GM18861 (cell line): ENCODE measurements around the gene IHH.

Experiments used
- ATAC-seq: cut with Tn5 transposase; IDR thresholded peaks from one replicate; pipeline ENCODE4 v1.9.1; 2021; ENCODE audit not compliant: unreplicated experiment

Gene IHH

DNA sequence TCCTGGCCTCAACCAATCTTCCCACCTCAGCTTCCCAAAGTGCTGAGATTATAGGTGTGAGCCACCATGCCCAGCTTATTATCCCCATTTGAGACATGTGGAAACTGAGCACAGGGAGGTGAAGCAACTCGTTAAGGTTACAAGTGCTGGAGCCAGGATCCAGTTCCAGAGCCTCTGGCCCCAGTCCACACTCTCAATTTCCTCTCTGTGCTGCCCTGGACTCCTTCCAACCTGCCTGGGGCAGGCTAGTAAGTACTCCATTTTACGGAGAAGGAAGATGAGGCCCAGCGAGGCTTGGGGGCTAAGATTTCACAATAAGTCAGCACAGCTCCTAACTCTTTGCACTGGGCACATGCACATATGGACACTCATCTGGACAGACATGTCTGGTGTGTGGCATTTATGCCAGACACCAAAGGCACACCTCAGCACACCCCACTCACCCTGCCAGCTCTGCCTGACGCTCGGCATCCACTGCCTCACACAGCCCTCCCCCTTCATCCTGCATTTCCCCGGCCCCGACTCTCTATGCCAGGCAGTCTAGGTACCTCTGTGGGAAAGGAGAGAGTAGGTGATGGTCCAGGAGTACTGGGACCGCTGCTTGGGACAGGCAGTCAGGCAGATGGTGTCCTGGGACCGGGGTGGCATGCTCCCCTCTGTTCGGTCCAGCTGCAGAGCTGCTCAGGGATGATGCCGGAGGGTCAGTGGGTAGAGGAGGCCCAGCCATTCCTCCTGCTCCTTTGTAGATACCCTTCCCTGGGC lies 39.9 kb downstream of the IHH start:
- ATAC-seq, result no peak

DNA sequence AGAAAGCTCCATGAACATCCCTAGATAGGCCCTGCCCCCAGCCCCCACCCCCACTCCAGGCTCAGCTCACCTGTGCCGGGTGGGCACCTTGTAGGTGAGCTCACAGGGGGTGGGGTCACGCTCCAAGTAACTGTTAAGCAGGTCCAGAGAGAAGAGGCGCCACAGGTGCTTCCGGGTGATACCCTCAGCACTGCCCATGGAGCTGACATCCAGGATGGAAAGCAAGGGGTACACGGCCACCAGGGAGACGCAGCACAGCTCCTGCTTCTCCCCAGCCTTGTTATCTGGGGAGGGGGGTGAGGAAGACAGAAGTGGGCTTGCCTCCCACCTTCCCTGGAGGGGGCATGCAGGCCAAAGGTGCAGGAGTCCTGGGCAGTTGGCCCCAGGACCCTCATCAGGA lies 41.3 kb downstream of the IHH start:
- ATAC-seq, result no peak

DNA sequence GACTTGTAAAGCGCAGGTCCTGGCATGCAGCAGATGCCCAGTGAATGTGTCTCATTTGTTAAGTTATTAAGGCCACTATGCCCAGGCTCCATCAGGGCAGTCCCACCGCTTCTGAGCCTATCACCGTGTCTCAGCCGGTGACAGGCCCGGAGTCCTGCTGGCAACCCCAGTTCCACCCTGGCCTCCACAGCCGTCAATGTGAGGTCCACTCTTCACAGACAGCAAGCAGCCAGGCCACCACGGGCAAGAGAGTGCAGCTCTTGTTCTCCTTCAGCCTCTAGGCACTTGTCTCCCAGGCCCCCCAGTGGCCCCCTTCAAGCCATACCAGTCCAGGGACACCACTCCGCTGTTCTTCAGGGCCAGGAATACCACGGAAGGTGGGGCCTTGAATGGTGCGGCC lies 42.0 kb downstream of the IHH start:
- ATAC-seq, result no peak

DNA sequence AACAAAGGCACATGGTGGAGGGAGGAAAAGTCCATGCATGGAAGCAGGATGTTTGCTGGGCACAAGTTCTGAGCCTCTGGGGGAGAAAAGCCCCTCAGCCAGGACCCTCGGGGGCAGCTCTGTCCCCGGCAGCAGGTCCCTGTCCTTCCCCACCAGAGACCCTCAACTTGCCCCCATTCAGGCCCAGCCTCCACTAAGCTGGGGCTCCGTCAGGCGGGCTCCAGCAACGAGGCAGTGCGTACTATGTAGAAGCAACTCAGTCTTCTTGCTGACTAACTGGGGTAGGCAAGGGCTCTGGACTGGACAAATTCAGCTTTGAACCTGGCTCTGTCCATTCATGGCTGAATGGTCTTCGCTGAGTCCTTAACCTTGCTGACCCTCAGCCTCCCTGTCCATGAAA lies 42.4 kb downstream of the IHH start:
- no peak for ATAC-seq

DNA sequence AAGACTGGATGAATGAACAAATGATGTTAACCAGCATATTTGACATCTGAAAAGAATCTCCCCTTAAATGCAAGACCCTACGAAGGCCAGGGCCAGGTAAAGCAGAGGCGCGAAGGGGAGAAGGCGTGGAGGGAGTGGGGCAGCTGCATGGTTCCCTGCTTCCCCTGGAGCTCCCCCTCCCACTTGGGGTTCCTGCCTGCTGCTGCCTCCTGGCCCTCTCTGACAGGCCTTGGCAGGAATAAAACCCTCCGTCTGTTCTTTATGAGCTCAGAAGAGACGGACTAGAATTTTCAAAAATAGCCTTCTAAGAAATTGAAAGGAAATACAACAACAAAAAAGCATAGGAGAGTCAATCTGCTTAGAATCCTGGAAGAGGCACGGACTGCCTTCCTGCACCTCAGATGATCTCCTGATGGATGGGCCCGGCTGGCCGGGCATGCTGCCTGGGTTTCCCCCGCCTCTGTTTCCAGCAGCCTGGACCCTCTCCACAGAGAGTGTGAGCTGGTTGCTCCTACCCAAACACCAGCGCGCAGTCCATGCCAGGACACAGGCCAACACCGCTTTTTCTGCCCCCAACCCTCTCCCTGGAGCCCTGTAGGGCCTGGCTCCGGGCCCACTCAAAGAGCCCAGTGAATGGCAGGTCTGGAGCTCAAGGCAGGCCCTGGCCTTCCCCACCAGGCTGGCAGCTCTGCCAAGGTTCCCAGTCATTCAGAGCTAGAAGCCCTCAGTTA lies 43.4 kb downstream of the IHH start:
- no peak for ATAC-seq

DNA sequence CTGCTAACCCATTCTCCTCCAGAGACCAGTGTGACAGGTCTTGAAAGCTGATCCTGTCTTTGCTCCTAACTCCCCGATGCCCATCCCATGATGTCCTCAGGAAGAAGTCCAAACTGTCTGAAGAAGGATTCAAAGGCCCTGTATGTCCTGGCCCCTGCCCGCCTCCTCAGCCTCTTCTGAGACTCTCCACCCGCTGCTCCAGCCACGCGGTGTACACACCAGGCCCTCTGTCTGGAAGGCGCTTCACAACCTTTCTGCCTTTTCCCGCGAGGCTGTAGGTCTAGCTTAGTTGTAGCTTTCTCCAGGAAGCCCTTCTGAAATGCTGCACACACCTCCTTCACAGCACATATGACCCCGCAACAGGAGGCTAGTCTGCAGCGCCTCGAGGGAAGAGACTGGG lies 44.0 kb downstream of the IHH start:
- no peak for ATAC-seq

DNA sequence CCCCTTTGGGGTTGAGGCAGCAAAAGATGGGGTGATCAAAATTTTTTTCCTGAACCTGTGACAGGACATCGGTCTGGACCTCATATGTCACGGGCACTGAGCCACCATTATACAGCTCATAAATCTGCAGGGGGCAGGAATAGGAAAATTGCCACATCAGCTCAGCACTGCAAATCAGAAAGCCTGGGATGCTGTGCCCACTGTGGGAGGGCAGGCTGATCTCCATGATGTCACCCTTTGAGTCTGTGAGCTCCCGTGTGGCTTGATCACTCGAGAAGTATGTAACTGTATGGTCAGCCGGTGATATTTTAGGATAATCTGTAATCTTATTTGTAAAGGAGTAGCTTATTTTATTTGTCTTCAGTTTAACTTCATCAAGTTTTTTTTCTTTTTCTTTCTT lies 49.8 kb downstream of the IHH start:
- no peak for ATAC-seq

DNA sequence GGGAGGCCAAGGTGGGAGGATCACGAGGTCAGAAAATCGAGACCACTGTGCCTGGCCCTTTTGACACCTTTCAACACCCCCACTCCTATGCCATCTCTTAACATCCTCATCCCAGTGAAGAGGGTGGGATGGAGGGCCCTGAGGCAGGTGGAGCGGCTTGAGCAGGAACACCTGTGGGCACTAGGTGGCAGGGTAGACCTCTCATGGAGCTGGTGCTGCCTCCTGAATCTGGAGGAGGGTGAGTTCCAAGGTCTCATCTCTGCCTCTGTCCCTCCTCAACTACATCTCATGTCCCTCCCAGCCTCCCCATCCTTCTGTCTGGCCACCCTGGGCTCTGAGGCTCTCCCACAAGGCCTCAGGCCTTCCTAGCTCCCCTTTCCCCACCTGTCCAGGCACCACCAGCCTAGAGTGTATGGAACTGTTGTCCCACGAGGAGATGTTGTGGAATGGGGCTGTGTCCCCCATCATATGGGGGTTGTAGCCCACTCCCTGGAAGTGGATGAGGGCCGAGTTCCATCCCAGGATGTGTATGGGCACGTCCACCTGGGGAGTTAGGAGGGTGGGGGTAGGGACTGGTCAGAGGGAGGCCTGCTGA lies 50.5 kb downstream of the IHH start:
- no peak for ATAC-seq

DNA sequence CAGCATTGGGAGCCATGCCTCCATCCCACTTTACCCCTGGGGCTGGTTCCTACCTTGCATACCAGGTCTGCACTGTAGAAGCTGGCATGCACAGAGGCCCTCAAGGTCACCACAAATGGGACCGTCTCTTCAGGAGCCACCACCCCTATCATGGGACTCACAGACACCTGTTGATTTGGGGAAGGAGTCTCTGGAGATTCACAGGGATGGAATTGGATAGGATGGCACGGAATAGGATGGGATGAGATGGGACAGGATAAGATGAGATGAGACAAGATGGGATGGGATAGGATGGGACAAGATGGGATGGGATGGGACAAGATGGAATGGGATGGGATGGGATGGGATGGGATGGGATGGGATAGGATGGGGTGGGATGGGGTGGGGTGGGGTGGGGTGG lies 51.4 kb downstream of the IHH start:
- ATAC-seq, result no peak
